Mucosa of rectum (tissue), 2 donors: ENCODE measurements around the gene AFF2.

Experiments used
- H3K27ac ChIP-seq, 2 donors: one replicate each; pipeline ENCODE4 v1.7.0; 2013; ENCODE audit warnings: inconsistent platforms in 2 of 2, low read depth in 2 of 2, low read length in 2 of 2
- H3K27me3 ChIP-seq, 2 donors: one replicate each; pipeline ENCODE4 v1.7.0; 2013; ENCODE audit warnings: low read length in 2 of 2; ENCODE audit not compliant: control insufficient read depth in 2 of 2, insufficient read depth in 2 of 2
- H3K36me3 ChIP-seq, 2 donors: one replicate each; pipeline ENCODE4 v1.7.0; 2013; ENCODE audit warnings: low read length in 2 of 2; ENCODE audit not compliant: control insufficient read depth in 2 of 2, insufficient read depth in 2 of 2
- H3K4me1 ChIP-seq, 2 donors: one replicate each; pipeline ENCODE4 v1.7.0; 2013; ENCODE audit warnings: low read length in 2 of 2, mild to moderate bottlenecking in 1 of 2; ENCODE audit not compliant: control insufficient read depth in 2 of 2, insufficient read depth in 2 of 2
- H3K4me3 ChIP-seq, 2 donors: one replicate each; pipeline ENCODE4 v1.7.0; 2013; ENCODE audit warnings: low read length in 2 of 2
- H3K9ac ChIP-seq, 2 donors: one replicate each; pipeline ENCODE4 v1.7.0; 2013; ENCODE audit warnings: low read length in 2 of 2, low read depth in 1 of 2, mild to moderate bottlenecking in 1 of 2
- H3K9me3 ChIP-seq, 2 donors: one replicate each; pipeline ENCODE4 v1.7.0; 2013; ENCODE audit warnings: low read length in 2 of 2; ENCODE audit not compliant: control insufficient read depth in 2 of 2
- donor health status: healthy.
- donor health status: Normal muscosa, but diverticular disease.

AFF2 gene

GRCh38 chrX:148535639-148536038 is 35.2 kb downstream of the AFF2 start:
- Histone ChIP-seq H3K36me3 (no peaks in the 10 kb centered on the region), H3K27ac (no peak overlapping the region), H3K9ac (no peak overlapping the region), H3K4me1 (no peaks in the 10 kb centered on the region), H3K4me3 (no peak overlapping the region), H3K9me3 (no peaks in the 10 kb centered on the region), H3K27me3 (no peaks in the 10 kb centered on the region)

GRCh38 chrX:148536961-148537360 is 36.5 kb downstream of the AFF2 start:
- H3K36me3 ChIP-seq = no peaks in the 10 kb centered on the region
- H3K9me3 ChIP-seq = no peaks in the 10 kb centered on the region
- H3K9ac ChIP-seq = no peak overlapping the region
- no peak overlapping the region for H3K27ac ChIP-seq
- H3K4me3 ChIP-seq = no peak overlapping the region
- H3K27me3 ChIP-seq = no peaks in the 10 kb centered on the region
- H3K4me1 ChIP-seq = no peaks in the 10 kb centered on the region

- H3K9ac ChIP-seq = no peak overlapping the region
- no peak overlapping the region for H3K4me3 ChIP-seq
- no peaks in the 10 kb centered on the region for H3K27me3 ChIP-seq
- no peaks in the 10 kb centered on the region for H3K4me1 ChIP-seq
- H3K9me3 ChIP-seq = no peaks in the 10 kb centered on the region
- no peak overlapping the region for H3K27ac ChIP-seq
- H3K36me3 ChIP-seq = no peaks in the 10 kb centered on the region
Observed at GRCh38 chrX:148537556-148538182, 37.3 kb downstream of the AFF2 start.

- Histone ChIP-seq H3K4me3 (no peak overlapping the region), H3K27me3 (no peaks in the 10 kb centered on the region), H3K9me3 (no peaks in the 10 kb centered on the region), H3K36me3 (no peaks in the 10 kb centered on the region), H3K27ac (no peak overlapping the region), H3K4me1 (no peaks in the 10 kb centered on the region), H3K9ac (no peak overlapping the region)
Observed at GRCh38 chrX:148538582-148538981, 38.2 kb downstream of the AFF2 start.

- H3K27me3 ChIP-seq = no peaks in the 10 kb centered on the region
- H3K36me3 ChIP-seq = no peaks in the 10 kb centered on the region
- H3K4me1 ChIP-seq = no peaks in the 10 kb centered on the region
- no peak overlapping the region for H3K9ac ChIP-seq
- no peaks in the 10 kb centered on the region for H3K9me3 ChIP-seq
- H3K27ac ChIP-seq = no peak overlapping the region
- H3K4me3 ChIP-seq = no peak overlapping the region
Observed at GRCh38 chrX:148540114-148540513, 39.7 kb downstream of the AFF2 start.

GRCh38 chrX:148540671-148541583 is 40.5 kb downstream of the AFF2 start:
- no peaks in the 10 kb centered on the region for H3K4me1 ChIP-seq
- H3K9me3 ChIP-seq = no peaks in the 10 kb centered on the region
- no peak overlapping the region for H3K4me3 ChIP-seq
- H3K27me3 ChIP-seq = no peaks in the 10 kb centered on the region
- no peaks in the 10 kb centered on the region for H3K36me3 ChIP-seq
- no peak overlapping the region for H3K27ac ChIP-seq
- no peak overlapping the region for H3K9ac ChIP-seq

- Histone ChIP-seq H3K4me1 (no peaks in the 10 kb centered on the region), H3K36me3 (no peaks in the 10 kb centered on the region), H3K9ac (no peak overlapping the region), H3K9me3 (no peaks in the 10 kb centered on the region), H3K27me3 (no peaks in the 10 kb centered on the region), H3K27ac (no peak overlapping the region), H3K4me3 (no peak overlapping the region)
Observed at GRCh38 chrX:148541584-148541940, 41.1 kb downstream of the AFF2 start.

GRCh38 chrX:148542481-148543255 is 42.3 kb downstream of the AFF2 start:
- Histone ChIP-seq H3K27ac (no peak overlapping the region), H3K4me3 (no peak overlapping the region), H3K27me3 (no peaks in the 10 kb centered on the region), H3K4me1 (no peaks in the 10 kb centered on the region), H3K36me3 (no peaks in the 10 kb centered on the region), H3K9me3 (no peaks in the 10 kb centered on the region), H3K9ac (no peak overlapping the region)

GRCh38 chrX:148552775-148553174 is 52.4 kb downstream of the AFF2 start:
- Histone ChIP-seq H3K4me1 (no peaks in the 10 kb centered on the region), H3K27me3 (no peaks in the 10 kb centered on the region), H3K4me3 (no peak overlapping the region), H3K36me3 (no peaks in the 10 kb centered on the region), H3K9me3 (no peaks in the 10 kb centered on the region), H3K9ac (no peak overlapping the region), H3K27ac (no peak overlapping the region)

- no peak overlapping the region for H3K27ac ChIP-seq
- no peak overlapping the region for H3K4me3 ChIP-seq
- no peaks in the 10 kb centered on the region for H3K9me3 ChIP-seq
- H3K9ac ChIP-seq = no peak overlapping the region
- H3K27me3 ChIP-seq = no peaks in the 10 kb centered on the region
- H3K36me3 ChIP-seq = no peaks in the 10 kb centered on the region
- no peaks in the 10 kb centered on the region for H3K4me1 ChIP-seq
Observed at GRCh38 chrX:148555101-148555500, 54.7 kb downstream of the AFF2 start.
